K562 (cell line): ENCODE results near the gene RNF151. TPM values are rescaled to one million over a fixed set of nuclear protein-coding genes. Genes with fewer than 3 reads are reported as not detected.

Experiments used
- ATAC-seq: fragments of 200-7000 bp; cut with Tn5 transposase; 3 replicates; pipeline ENCODE4 v1.9.1; 2020; ENCODE audit warnings: moderate library complexity
- BruUV-seq: library from RNA; stranded (reverse); fragments of 400-500 nt; replicated peaks from 2 replicates; lab custom pipeline; 2021; lab: Mats Ljungman, UMichigan
- CTCF ChIA-PET: fragments of 300-600 bp; formaldehyde crosslinking; extraction: SDS; loops from one replicate; lab custom pipeline; 2021; ENCODE audit warnings: low intra/inter-chr PET ratio; lab: Yijun Ruan, JAX
- POLR2A ChIA-PET: fragments of 300-600, 350-650 bp; sonication (Branson Sonifier 250); formaldehyde crosslinking; extraction: SDS; loops from one replicate; lab custom pipeline; 2021; ENCODE audit warnings: antibody characterized with exemption, inconsistent platforms; lab: Yijun Ruan, JAX
- DNase-seq, 4 experiments: peaks; one replicate each; pipeline versions ENCODE4 v3.0.0 to v3.0.0-alpha.2; 2011 to 2018; ENCODE audit warnings: low spot score in 3 of 4, mixed read lengths in 3 of 4; ENCODE audit errors: extremely low read depth in 1 of 4
- FAIRE-seq: peaks from 2 replicates; lab custom pipeline; 2011; peaks lifted over from hg19 to GRCh38; lab: Jason Lieb, UNC
- H2AFZ ChIP-seq: 2 replicates; pipeline ENCODE4 v1.6.0; 2011; ENCODE audit warnings: low read depth, low read length, control low read depth, inconsistent platforms
- H3K27ac ChIP-seq: fragments of 200-600 bp; 3 replicates; pipeline ENCODE4 v1.8.0; 2011; ENCODE audit warnings: low read depth, mild to moderate bottlenecking, control low read depth, inconsistent platforms, low read length, moderate library complexity, mixed read lengths; ENCODE audit errors: extremely low read depth
- H3K27me3 ChIP-seq, 2 experiments: fragments of 300-600 bp in 1 of 2; 2 replicates in 1 of 2; 3 replicates in 1 of 2; pipeline versions ENCODE4 v1.6.0 to v1.8.0; 2011; ENCODE audit warnings: inconsistent platforms in 2 of 2, low read length in 2 of 2, mild to moderate bottlenecking in 1 of 2, mixed read lengths in 1 of 2, moderate library complexity in 1 of 2; ENCODE audit not compliant: control insufficient read depth in 2 of 2, insufficient read depth in 2 of 2
- H3K36me3 ChIP-seq: fragments of 300-600 bp; 3 replicates; pipeline ENCODE4 v1.8.0; 2011; ENCODE audit warnings: mild to moderate bottlenecking, low read length, inconsistent platforms; ENCODE audit not compliant: control insufficient read depth, insufficient read depth
- H3K4me1 ChIP-seq, 2 experiments: fragments of 200-600 bp in 1 of 2; replicated peaks in 1 of 2; 2 replicates in 1 of 2; 3 replicates in 1 of 2; pipeline versions ENCODE4 v1.5.1 to v1.8.0; 2011; ENCODE audit warnings: inconsistent platforms in 2 of 2, low read length in 2 of 2, mild to moderate bottlenecking in 1 of 2, mixed read lengths in 1 of 2, moderate library complexity in 1 of 2; ENCODE audit not compliant: control insufficient read depth in 2 of 2, insufficient read depth in 2 of 2
- H3K4me2 ChIP-seq: 2 replicates; pipeline ENCODE4 v1.6.1; 2011; ENCODE audit warnings: low read length, control low read depth, inconsistent platforms, mixed read lengths; ENCODE audit not compliant: insufficient read depth
- H3K4me3 ChIP-seq: fragments of 200-600 bp; sonication (generic), shearing (Covaris generic); 2 replicates; pipeline ENCODE4 v1.5.1; 2016; ENCODE audit warnings: control low read depth, inconsistent platforms
- H3K79me2 ChIP-seq: fragments of 200-600 bp; 3 replicates; pipeline ENCODE4 v1.8.0; 2011; ENCODE audit warnings: low read length, inconsistent platforms; ENCODE audit not compliant: control insufficient read depth, insufficient read depth
- H3K9ac ChIP-seq, 2 experiments: 2 replicates each; pipeline versions ENCODE4 v1.6.0 to v1.6.1; 2011; ENCODE audit warnings: low read depth in 2 of 2, low read length in 2 of 2, control low read depth in 1 of 2, inconsistent platforms in 1 of 2, mild to moderate bottlenecking in 1 of 2, mixed read lengths in 1 of 2; ENCODE audit not compliant: insufficient read depth in 1 of 2
- H3K9me1 ChIP-seq: one replicate; pipeline ENCODE4 v1.6.0; 2011; ENCODE audit warnings: inconsistent platforms, mild to moderate bottlenecking, low read length, moderate library complexity; ENCODE audit not compliant: control insufficient read depth, insufficient read depth
- H3K9me3 ChIP-seq: replicated peaks from 2 replicates; pipeline ENCODE4 v1.5.1; 2011; ENCODE audit warnings: low read depth, low read length, inconsistent platforms; ENCODE audit not compliant: control insufficient read depth, insufficient read depth
- H4K20me1 ChIP-seq: replicated peaks from 2 replicates; pipeline ENCODE4 v1.6.1; 2011; ENCODE audit warnings: low read length, inconsistent platforms, mixed read lengths; ENCODE audit not compliant: control insufficient read depth, insufficient read depth
- DLX4 ChIP-seq: fragments of 250-450 bp; sonication (Bioruptor Pico); IDR thresholded peaks from 2 replicates; pipeline ENCODE4 v1.6.1; 2021; ENCODE audit warnings: mild to moderate bottlenecking
- ELK1 ChIP-seq: sonication (generic); formaldehyde crosslinking; IDR thresholded peaks from 2 replicates; pipeline ENCODE4 v1.8.1; 2022; ENCODE audit warnings: missing genetic modification reagents
- PTRF ChIP-seq: fragments of 450-650 bp; IDR thresholded peaks from 2 replicates; pipeline ENCODE4 v1.6.1; 2016; ENCODE audit warnings: mild to moderate bottlenecking, missing genetic modification characterization, missing compliant biosample characterization
- RBM14 ChIP-seq: fragments of 200-400 bp; formaldehyde crosslinking; IDR thresholded peaks from 2 replicates; pipeline ENCODE4 v1.6.1; 2018; ENCODE audit warnings: low read depth, mild to moderate bottlenecking, low read length, moderate library complexity, borderline replicate concordance; ENCODE audit not compliant: insufficient read depth
- SMARCA4 ChIP-seq: fragments of 450-650 bp; IDR thresholded peaks from 2 replicates; pipeline ENCODE4 v1.6.1; 2016
- SMARCC2 ChIP-seq: fragments of 450-650 bp; IDR thresholded peaks from 2 replicates; pipeline ENCODE4 v1.6.1; 2017; ENCODE audit warnings: antibody characterized with exemption, moderate library complexity, mild to moderate bottlenecking, low read depth
- TOE1 ChIP-seq, 2 experiments: fragments of 450-650 bp in 1 of 2; sonication (generic) in 1 of 2; formaldehyde crosslinking in 1 of 2; IDR thresholded peaks; 2 replicates each; pipeline versions ENCODE4 v1.7.1 to v1.8.0; 2016 to 2022; ENCODE audit warnings: borderline replicate concordance in 2 of 2, mild to moderate bottlenecking in 2 of 2, antibody characterized with exemption in 1 of 2, inconsistent platforms in 1 of 2, low read depth in 1 of 2, missing genetic modification reagents in 1 of 2, moderate library complexity in 1 of 2
- ZBTB8A ChIP-seq: fragments of 450-650 bp; IDR thresholded peaks from 2 replicates; pipeline ENCODE4 v1.6.1; 2018; ENCODE audit warnings: mild to moderate bottlenecking, moderate library complexity; ENCODE audit not compliant: partially characterized antibody
- ZFP1 ChIP-seq: fragments of 450-650 bp; formaldehyde crosslinking; IDR thresholded peaks from 2 replicates; pipeline ENCODE4 v1.4.0; 2020; ENCODE audit warnings: mild to moderate bottlenecking, mixed read lengths
- ZNF143 ChIP-seq: sonication (generic); formaldehyde crosslinking; IDR thresholded peaks from 2 replicates; pipeline ENCODE4 v1.9.0; 2022; ENCODE audit warnings: mild to moderate bottlenecking, missing genetic modification reagents
- ZNF280B ChIP-seq: fragments of 250-450 bp; sonication (Bioruptor Pico); IDR thresholded peaks from 2 replicates; pipeline ENCODE4 v1.5.1; 2021; ENCODE audit warnings: mild to moderate bottlenecking
- ZNF431 ChIP-seq: sonication (generic); formaldehyde crosslinking; IDR thresholded peaks from 2 replicates; pipeline ENCODE4 v1.8.0; 2022; ENCODE audit warnings: mild to moderate bottlenecking, missing genetic modification reagents
- ZNF707 ChIP-seq: fragments of 250-450 bp; sonication (Bioruptor Pico); conservative IDR thresholded peaks from 2 replicates; pipeline ENCODE4 v1.8.0; 2022; ENCODE audit warnings: inconsistent platforms, mild to moderate bottlenecking, moderate library complexity
- WGBS: fragments of 100-300 bp; shearing (Covaris generic); methylation state at CpG from one replicate; pipeline ENCODE4 v1.1.6; 2016; ENCODE audit warnings: low coverage, mixed read lengths; ENCODE audit not compliant: insufficient coverage; ENCODE audit errors: missing lambda C conversion rate; 5-methylcytosine and 5-hydroxymethylcytosine counted together
- in situ Hi-C: fragments of 300-500 bp; cut with MboI; formaldehyde crosslinking; loops from 4 replicates; pipeline ENCODE4 v1.15.0; 2018; ENCODE audit warnings: inconsistent platforms, mixed read lengths
- intact Hi-C: fragments of 100-400 bp; cut with micrococcal nuclease; formaldehyde crosslinking; loops from 2 replicates; pipeline ENCODE4 v1.14.2; 2022
- polyA plus RNA-seq, 8 experiments: library from polyadenylated mRNA; depleted of rRNA in 4 of 8; stranded (reverse) in 5 of 8; unstranded in 3 of 8; fragments of >200 nt; fragmentation: Nextera tagmentation in 2 of 8; fragmentation: Illumina TruSeq in 1 of 8; extraction: Ambion mirVana in 2 of 8; extraction: Trizol in 1 of 8; gene quantifications; 2 replicates each; pipeline versions ENCODE4 v1.2.1 to v1.2.3, GENCODE V29; 2011 to 2014; ENCODE audit warnings: inconsistent platforms in 1 of 8, missing spikeins in 1 of 8
- total RNA-seq, 7 experiments: library from RNA; depleted of rRNA in 6 of 7; stranded (reverse); fragments of >200 nt in 6 of 7; fragmentation: Illumina TruSeq in 2 of 7; extraction: Trizol in 2 of 7; gene quantifications; 2 replicates each; pipeline versions ENCODE4 v1.2.1 to v1.2.3, GENCODE V29; 2011 to 2021; ENCODE audit warnings: low replicate concordance in 1 of 7
- TF ChIP-seq, protein P1 (sequence below): sonication (generic); formaldehyde crosslinking; IDR thresholded peaks from 2 replicates; pipeline ENCODE4 v1.8.0; 2023; ENCODE audit warnings: missing genetic modification reagents, mild to moderate bottlenecking, borderline replicate concordance

RNF151 gene
- total and polyA plus RNA-seq, 9 of the 15 experiments (the other 6 are each of a cell fraction or from before 2014, with no cell fraction given) = not detected

- peaks cover 19% of the 10 kb centered on the region for H3K9me1 ChIP-seq
- WGBS = 89% methylated on average over 14 of the region's 21 CpGs
- FAIRE-seq = no peak
- in situ Hi-C loops = no loop called here
- H3K4me1 ChIP-seq = peaks cover 25 to 95% of the 10 kb centered on the region in 2 experiments
- H3K79me2 ChIP-seq = peaks cover 79% of the 10 kb centered on the region
- no peak overlapping the region for H3K4me3 ChIP-seq
- CTCF ChIA-PET = no interaction called here
- peak overlapping the region in 1 of 2 experiments; percentile 64; a peak in 2 of 4 replicates for H3K9ac ChIP-seq
- ATAC-seq = no peak
- intact Hi-C loops = no loop called here
- H3K36me3 ChIP-seq = peaks cover 73% of the 10 kb centered on the region; the same call in 2 of the 3 replicates
- H3K9me3 ChIP-seq = no peaks in the 10 kb centered on the region
- H3K27me3 ChIP-seq = no peaks in the 10 kb centered on the region
- peaks cover 46% of the 10 kb centered on the region for H4K20me1 ChIP-seq
- DNase-seq = no peak
- no peak overlapping the region for H3K4me2 ChIP-seq
- no peak overlapping the region for H3K27ac ChIP-seq
- BruUV-seq = no TSS peak
- POLR2A ChIA-PET = interaction anchor here (0.7 to 3.0 kb wide), 4 partner anchors 14 to 649 kb away, joined by 3 to 12 read pairs (median 4); partner anchors contain the start of gene TRAF7
- no peak overlapping the region for H2AFZ ChIP-seq
- TF ChIP-seq ZNF143 (CRISPR knock-in tag) (no peak), RBM14 (peak; percentile 11; the same call in 1 of the 2 replicates), ZNF707 (CRISPR knock-in tag) (no peak), DLX4 (CRISPR knock-in tag) (no peak), ZNF280B (CRISPR knock-in tag) (no peak), ZFP1 (CRISPR knock-in tag) (no peak), SMARCA4 (no peak), SMARCC2 (no peak), PTRF (tag) (no peak), ZNF431 (CRISPR knock-in tag) (no peak), ELK1 (CRISPR knock-in tag) (no peak), TOE1 (IDR thresholded peaks at IDR 0.05; ENCODE audit: borderline replicate concordance) (no peak), TOE1 (CRISPR knock-in tag; IDR thresholded peaks at IDR 0.05; ENCODE audit: borderline replicate concordance, low read depth) (no peak), ZBTB8A (no peak)
- TF ChIP-seq, protein P1, sequence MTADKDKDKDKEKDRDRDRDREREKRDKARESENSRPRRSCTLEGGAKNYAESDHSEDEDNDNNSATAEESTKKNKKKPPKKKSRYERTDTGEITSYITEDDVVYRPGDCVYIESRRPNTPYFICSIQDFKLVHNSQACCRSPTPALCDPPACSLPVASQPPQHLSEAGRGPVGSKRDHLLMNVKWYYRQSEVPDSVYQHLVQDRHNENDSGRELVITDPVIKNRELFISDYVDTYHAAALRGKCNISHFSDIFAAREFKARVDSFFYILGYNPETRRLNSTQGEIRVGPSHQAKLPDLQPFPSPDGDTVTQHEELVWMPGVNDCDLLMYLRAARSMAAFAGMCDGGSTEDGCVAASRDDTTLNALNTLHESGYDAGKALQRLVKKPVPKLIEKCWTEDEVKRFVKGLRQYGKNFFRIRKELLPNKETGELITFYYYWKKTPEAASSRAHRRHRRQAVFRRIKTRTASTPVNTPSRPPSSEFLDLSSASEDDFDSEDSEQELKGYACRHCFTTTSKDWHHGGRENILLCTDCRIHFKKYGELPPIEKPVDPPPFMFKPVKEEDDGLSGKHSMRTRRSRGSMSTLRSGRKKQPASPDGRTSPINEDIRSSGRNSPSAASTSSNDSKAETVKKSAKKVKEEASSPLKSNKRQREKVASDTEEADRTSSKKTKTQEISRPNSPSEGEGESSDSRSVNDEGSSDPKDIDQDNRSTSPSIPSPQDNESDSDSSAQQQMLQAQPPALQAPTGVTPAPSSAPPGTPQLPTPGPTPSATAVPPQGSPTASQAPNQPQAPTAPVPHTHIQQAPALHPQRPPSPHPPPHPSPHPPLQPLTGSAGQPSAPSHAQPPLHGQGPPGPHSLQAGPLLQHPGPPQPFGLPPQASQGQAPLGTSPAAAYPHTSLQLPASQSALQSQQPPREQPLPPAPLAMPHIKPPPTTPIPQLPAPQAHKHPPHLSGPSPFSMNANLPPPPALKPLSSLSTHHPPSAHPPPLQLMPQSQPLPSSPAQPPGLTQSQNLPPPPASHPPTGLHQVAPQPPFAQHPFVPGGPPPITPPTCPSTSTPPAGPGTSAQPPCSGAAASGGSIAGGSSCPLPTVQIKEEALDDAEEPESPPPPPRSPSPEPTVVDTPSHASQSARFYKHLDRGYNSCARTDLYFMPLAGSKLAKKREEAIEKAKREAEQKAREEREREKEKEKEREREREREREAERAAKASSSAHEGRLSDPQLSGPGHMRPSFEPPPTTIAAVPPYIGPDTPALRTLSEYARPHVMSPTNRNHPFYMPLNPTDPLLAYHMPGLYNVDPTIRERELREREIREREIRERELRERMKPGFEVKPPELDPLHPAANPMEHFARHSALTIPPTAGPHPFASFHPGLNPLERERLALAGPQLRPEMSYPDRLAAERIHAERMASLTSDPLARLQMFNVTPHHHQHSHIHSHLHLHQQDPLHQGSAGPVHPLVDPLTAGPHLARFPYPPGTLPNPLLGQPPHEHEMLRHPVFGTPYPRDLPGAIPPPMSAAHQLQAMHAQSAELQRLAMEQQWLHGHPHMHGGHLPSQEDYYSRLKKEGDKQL (CRISPR knock-in tag) = no peak
These were observed 39.0 kb downstream of the RNF151 start for GRCh38 chr16:2005646-2006045.
